GM12878 (cell line): ENCODE results near the gene ZNF641. TPM values are rescaled to one million over a fixed set of nuclear protein-coding genes. Genes with fewer than 3 reads are reported as not detected.
A peak's percentile ranks its signal among the peaks of the same experiment; 100 is the strongest.

ENCODE experiments used
- ATAC-seq: fragments of 200-7000 bp; cut with Tn5 transposase; 3 replicates; pipeline ENCODE4 v1.9.1; 2020; ENCODE audit warnings: mild to moderate bottlenecking, moderate library complexity
- BruUV-seq: library from RNA; stranded (reverse); fragments of 400-500 nt; replicated peaks from 2 replicates; lab custom pipeline; 2021; lab: Mats Ljungman, UMichigan
- CTCF ChIA-PET: fragments of 300-600 bp; sonication (Branson Sonifier 250); formaldehyde crosslinking; extraction: SDS; loops from one replicate; lab custom pipeline; 2021; ENCODE audit warnings: inconsistent platforms; lab: Yijun Ruan, JAX
- POLR2A ChIA-PET: fragments of 350-600 bp; formaldehyde crosslinking; extraction: SDS; loops from one replicate; lab custom pipeline; 2021; ENCODE audit warnings: inconsistent platforms; lab: Charles Lee
- RAD21 ChIA-PET: fragments of 300-600 bp; sonication (Branson Sonifier 250); formaldehyde crosslinking; loops from one replicate; lab custom pipeline; 2023; ENCODE audit warnings: antibody characterized with exemption; ENCODE audit not compliant: unreplicated experiment; lab: Charles Lee
- SMC1A ChIA-PET: fragments of 300-600 bp; sonication (Branson Sonifier 250); formaldehyde crosslinking; loops from one replicate; lab custom pipeline; 2023; ENCODE audit not compliant: unreplicated experiment, uncharacterized antibody; lab: Charles Lee
- DNase-seq: peaks from one replicate; pipeline ENCODE4 v3.0.0-alpha.2; 2011; ENCODE audit warnings: low read depth, low spot score
- FAIRE-seq: peaks from 3 replicates; lab custom pipeline; 2011; peaks lifted over from hg19 to GRCh38; lab: Jason Lieb, UNC
- H2AFZ ChIP-seq: 2 replicates; pipeline ENCODE4 v1.6.0; 2011; ENCODE audit warnings: low read depth, low read length, control low read depth; ENCODE audit not compliant: control insufficient read depth
- H3K27ac ChIP-seq: 2 replicates; pipeline ENCODE4 v1.5.1; 2011; ENCODE audit warnings: control low read depth; ENCODE audit not compliant: control insufficient read depth, insufficient read depth
- H3K27me3 ChIP-seq, 2 experiments: replicated peaks in 1 of 2; 2 replicates each; pipeline versions ENCODE4 v1.6.0 to v1.6.1; 2011; ENCODE audit warnings: low read length in 1 of 2; ENCODE audit not compliant: control insufficient read depth in 2 of 2, insufficient read depth in 2 of 2
- H3K36me3 ChIP-seq, 2 experiments: 2 replicates each; pipeline ENCODE4 v1.5.1; 2011; ENCODE audit warnings: low read length in 1 of 2; ENCODE audit not compliant: control insufficient read depth in 2 of 2, insufficient read depth in 2 of 2
- H3K4me1 ChIP-seq: 2 replicates; pipeline ENCODE4 v1.6.1; 2011; ENCODE audit warnings: mild to moderate bottlenecking, low read length, moderate library complexity, mixed read lengths; ENCODE audit not compliant: control insufficient read depth, insufficient read depth
- H3K4me2 ChIP-seq: 2 replicates; pipeline ENCODE4 v1.6.0; 2011; ENCODE audit warnings: control low read depth; ENCODE audit not compliant: control insufficient read depth, insufficient read depth
- H3K4me3 ChIP-seq: fragments of 200-600 bp; sonication (generic); 2 replicates; pipeline ENCODE4 v1.5.1; 2016
- H3K79me2 ChIP-seq: 2 replicates; pipeline ENCODE4 v1.6.0; 2011; ENCODE audit warnings: low read length; ENCODE audit not compliant: control insufficient read depth, insufficient read depth
- H3K9ac ChIP-seq: 2 replicates; pipeline ENCODE4 v1.8.0; 2011; ENCODE audit warnings: low read length, control low read depth, mixed read lengths; ENCODE audit not compliant: control insufficient read depth, insufficient read depth
- H3K9me3 ChIP-seq: replicated peaks from 3 replicates; pipeline ENCODE4 v1.5.1; 2011; ENCODE audit warnings: mild to moderate bottlenecking, low read length; ENCODE audit not compliant: control insufficient read depth, insufficient read depth
- H4K20me1 ChIP-seq: 2 replicates; pipeline ENCODE4 v1.6.0; 2011; ENCODE audit not compliant: control insufficient read depth, insufficient read depth
- HDAC6 ChIP-seq: fragments of 200-600 bp; sonication (generic); IDR thresholded peaks from one replicate; pipeline ENCODE4 v1.8.0; 2017; ENCODE audit warnings: antibody characterized with exemption; ENCODE audit not compliant: unreplicated experiment
- NFXL1 ChIP-seq: fragments of 450-650 bp; IDR thresholded peaks from 2 replicates; pipeline ENCODE4 v1.6.1; 2017; ENCODE audit warnings: antibody characterized with exemption, mild to moderate bottlenecking, borderline replicate concordance
- RAD21 ChIP-seq: IDR thresholded peaks from 2 replicates; pipeline ENCODE4 v1.6.1; 2011; ENCODE audit warnings: mild to moderate bottlenecking, low read depth, low read length, moderate library complexity; ENCODE audit not compliant: insufficient read depth
- RFX5 ChIP-seq: IDR thresholded peaks from 2 replicates; pipeline ENCODE4 v1.6.1; 2011; ENCODE audit warnings: low read depth, low read length, improper control_type of control experiment
- SIX5 ChIP-seq: IDR thresholded peaks from 2 replicates; pipeline ENCODE4 v1.6.1; 2011; ENCODE audit warnings: mild to moderate bottlenecking, low read depth, low read length, moderate library complexity; ENCODE audit not compliant: severe bottlenecking
- WGBS: methylation state at CpG from one replicate; pipeline ENCODE4 v1.1.6; 2016; ENCODE audit warnings: low lambda C conversion rate; ENCODE audit not compliant: insufficient replicate concordance, insufficient coverage; ENCODE audit errors: missing lambda C conversion rate; 5-methylcytosine and 5-hydroxymethylcytosine counted together
- in situ Hi-C: fragments of 300-500 bp; cut with MboI; formaldehyde crosslinking; loops from 9 replicates; pipeline ENCODE4 v1.14.3; 2018; ENCODE audit warnings: mixed read lengths
- intact Hi-C: fragments of 100-400 bp; cut with micrococcal nuclease; formaldehyde crosslinking; loops from one replicate; pipeline ENCODE4 v1.14.2; 2022; ENCODE audit not compliant: unreplicated experiment
- polyA plus RNA-seq, 11 experiments: library from polyadenylated mRNA; depleted of rRNA in 4 of 11; unstranded in 6 of 11; stranded (reverse) in 5 of 11; fragments of >200 nt; fragmentation: Nextera tagmentation in 4 of 11; fragmentation: Illumina TruSeq in 1 of 11; extraction: Ambion mirVana in 4 of 11; extraction: Trizol in 1 of 11; gene quantifications; 1 replicate in 1 of 11; 2 replicates in 10 of 11; pipeline versions ENCODE4 v1.2.1 to v1.2.3, GENCODE V29; 2011 to 2016; ENCODE audit warnings: inconsistent platforms in 2 of 11, missing spikeins in 2 of 11, low read depth in 1 of 11
- total RNA-seq, 4 experiments: library from RNA; depleted of rRNA in 3 of 4; stranded (reverse); fragments of >200 nt in 3 of 4; fragmentation: Illumina TruSeq in 1 of 4; extraction: Trizol in 1 of 4; gene quantifications; 2 replicates each; pipeline versions ENCODE4 v1.2.1 to v1.2.3, GENCODE V29; 2013 to 2021
- TF ChIP-seq, protein P1 (sequence below): fragments of 450-650 bp; IDR thresholded peaks from 2 replicates; pipeline ENCODE4 v1.6.1; 2017; ENCODE audit warnings: low read depth, mild to moderate bottlenecking, moderate library complexity
- TF ChIP-seq, protein P2 (sequence below), 3 experiments: IDR thresholded peaks in 2 of 3; conservative IDR thresholded peaks in 1 of 3; 2 replicates each; pipeline ENCODE4 v1.5.1; 2011; ENCODE audit warnings: low read depth in 3 of 3, low read length in 3 of 3, mild to moderate bottlenecking in 3 of 3, control low read depth in 2 of 3, moderate library complexity in 2 of 3, inconsistent platforms in 1 of 3, mixed read lengths in 1 of 3; ENCODE audit not compliant: control insufficient read depth in 2 of 3, insufficient read depth in 1 of 3; ENCODE audit errors: extremely low read depth in 1 of 3

Gene ZNF641
- total and polyA plus RNA-seq, 10 of the 15 experiments (the other 5 are each of a cell fraction or from before 2014, with no cell fraction given): 1.1 to 10.3 (median 6.3) TPM

DNA sequence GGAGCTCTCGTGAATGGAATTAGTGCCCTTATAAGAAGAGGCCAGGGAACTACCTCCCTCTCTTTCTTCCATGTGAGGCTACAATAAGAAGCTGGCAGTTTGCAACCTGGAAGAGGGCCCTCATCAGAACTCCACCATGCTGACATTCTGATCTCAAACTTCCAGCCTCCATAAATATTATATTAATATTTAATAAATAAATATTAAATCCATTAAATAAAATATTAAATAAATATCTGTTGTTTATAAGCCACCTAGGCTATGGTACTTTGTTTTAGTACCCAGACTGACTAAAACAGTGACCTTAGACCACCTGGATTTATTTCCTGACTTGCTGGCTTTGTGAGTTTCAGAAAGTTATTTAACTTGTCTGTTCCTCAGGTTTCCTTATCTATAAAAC lies 49.9 kb downstream of the ZNF641 start (continued):
- TF ChIP-seq, protein P1, sequence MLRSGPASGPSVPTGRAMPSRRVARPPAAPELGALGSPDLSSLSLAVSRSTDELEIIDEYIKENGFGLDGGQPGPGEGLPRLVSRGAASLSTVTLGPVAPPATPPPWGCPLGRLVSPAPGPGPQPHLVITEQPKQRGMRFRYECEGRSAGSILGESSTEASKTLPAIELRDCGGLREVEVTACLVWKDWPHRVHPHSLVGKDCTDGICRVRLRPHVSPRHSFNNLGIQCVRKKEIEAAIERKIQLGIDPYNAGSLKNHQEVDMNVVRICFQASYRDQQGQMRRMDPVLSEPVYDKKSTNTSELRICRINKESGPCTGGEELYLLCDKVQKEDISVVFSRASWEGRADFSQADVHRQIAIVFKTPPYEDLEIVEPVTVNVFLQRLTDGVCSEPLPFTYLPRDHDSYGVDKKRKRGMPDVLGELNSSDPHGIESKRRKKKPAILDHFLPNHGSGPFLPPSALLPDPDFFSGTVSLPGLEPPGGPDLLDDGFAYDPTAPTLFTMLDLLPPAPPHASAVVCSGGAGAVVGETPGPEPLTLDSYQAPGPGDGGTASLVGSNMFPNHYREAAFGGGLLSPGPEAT: no peak
- TF ChIP-seq, protein P2, sequence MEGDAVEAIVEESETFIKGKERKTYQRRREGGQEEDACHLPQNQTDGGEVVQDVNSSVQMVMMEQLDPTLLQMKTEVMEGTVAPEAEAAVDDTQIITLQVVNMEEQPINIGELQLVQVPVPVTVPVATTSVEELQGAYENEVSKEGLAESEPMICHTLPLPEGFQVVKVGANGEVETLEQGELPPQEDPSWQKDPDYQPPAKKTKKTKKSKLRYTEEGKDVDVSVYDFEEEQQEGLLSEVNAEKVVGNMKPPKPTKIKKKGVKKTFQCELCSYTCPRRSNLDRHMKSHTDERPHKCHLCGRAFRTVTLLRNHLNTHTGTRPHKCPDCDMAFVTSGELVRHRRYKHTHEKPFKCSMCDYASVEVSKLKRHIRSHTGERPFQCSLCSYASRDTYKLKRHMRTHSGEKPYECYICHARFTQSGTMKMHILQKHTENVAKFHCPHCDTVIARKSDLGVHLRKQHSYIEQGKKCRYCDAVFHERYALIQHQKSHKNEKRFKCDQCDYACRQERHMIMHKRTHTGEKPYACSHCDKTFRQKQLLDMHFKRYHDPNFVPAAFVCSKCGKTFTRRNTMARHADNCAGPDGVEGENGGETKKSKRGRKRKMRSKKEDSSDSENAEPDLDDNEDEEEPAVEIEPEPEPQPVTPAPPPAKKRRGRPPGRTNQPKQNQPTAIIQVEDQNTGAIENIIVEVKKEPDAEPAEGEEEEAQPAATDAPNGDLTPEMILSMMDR (IDR thresholded peaks at IDR 0.05 in 2 of 3, conservative IDR thresholded peaks at IDR 0.05 in 1 of 3; ENCODE audit: control insufficient read depth in 2 of 3, extremely low read depth in 1 of 3, insufficient read depth in 1 of 3, low read depth in 3 of 3, low read length in 3 of 3): no peak

DNA sequence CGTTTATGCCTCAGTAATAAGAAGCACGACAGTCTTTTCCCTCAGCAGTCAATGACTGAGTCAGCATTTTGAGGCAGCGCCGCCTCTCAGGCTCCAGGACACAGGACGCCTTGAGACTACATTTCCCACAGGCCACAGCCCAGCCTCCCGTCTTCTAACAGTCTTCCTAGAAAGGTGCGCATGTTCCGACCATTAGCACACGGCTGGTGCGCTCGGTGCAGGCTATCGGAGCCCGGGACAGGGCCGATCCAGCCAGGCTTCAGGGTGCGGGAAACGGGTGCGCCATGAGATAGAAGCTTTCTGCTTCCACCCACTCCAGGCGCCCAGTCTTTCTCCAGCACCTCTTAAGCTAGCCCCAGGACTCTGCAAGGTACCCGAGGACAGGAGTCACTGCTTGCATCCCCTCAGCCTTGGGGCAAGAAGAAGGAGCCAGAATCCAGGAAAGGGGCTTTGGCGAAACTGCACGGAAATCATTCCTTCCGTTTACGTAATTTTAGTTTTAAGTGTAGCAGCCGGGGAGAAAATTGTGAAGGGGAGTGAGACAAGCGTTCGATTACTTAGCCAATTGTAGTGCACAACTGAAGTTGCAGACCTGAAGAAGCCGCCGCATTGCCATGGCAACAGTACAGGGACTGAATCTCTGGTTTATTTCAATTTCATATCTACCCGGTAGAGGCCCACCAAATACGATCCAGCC lies 54.0 kb downstream of the ZNF641 start:
- CTCF ChIA-PET: no interaction called here
- Histone ChIP-seq H3K9me3 (no peaks in the 10 kb centered on the region), H3K4me3 (no peak overlapping the region), H3K9ac (no peak overlapping the region), H4K20me1 (no peaks in the 10 kb centered on the region), H3K27ac (no peak overlapping the region), H3K79me2 (no peaks in the 10 kb centered on the region), H3K4me1 (no peaks in the 10 kb centered on the region), H3K4me2 (no peak overlapping the region), H2AFZ (no peak overlapping the region), H3K36me3 (no peaks in the 10 kb centered on the region), H3K27me3 (no peaks in the 10 kb centered on the region)
- peak; percentile 10 for TF ChIP-seq SIX5
- TF ChIP-seq HDAC6: no peak
- no peak for TF ChIP-seq RAD21
- TF ChIP-seq RFX5: no peak
- TF ChIP-seq NFXL1: no peak
- FAIRE-seq (no peak), ATAC-seq (peak; percentile 63), DNase-seq (no peak)
- SMC1A ChIA-PET: no interaction called here
- intact Hi-C loops (no loop called here), in situ Hi-C loops (no loop called here)
- 17% methylated on average over 30 of the region's 30 CpGs for WGBS
- POLR2A ChIA-PET: no interaction called here
- no TSS peak for BruUV-seq
- RAD21 ChIA-PET: no interaction called here
